Ishikawa (cell line): Measurements from ENCODE around the gene ATR.

Experiments
- CEBPB ChIP-seq: IDR thresholded peaks from 2 replicates; pipeline ENCODE4 v1.6.1; 2012
- CREB1 ChIP-seq: IDR thresholded peaks from 2 replicates; pipeline ENCODE4 v1.6.1; 2012; ENCODE audit warnings: low read depth
- EGR1 ChIP-seq: IDR thresholded peaks from 2 replicates; pipeline ENCODE4 v1.6.1; 2012
- EP300 ChIP-seq: IDR thresholded peaks from 2 replicates; pipeline ENCODE4 v1.6.1; 2012; ENCODE audit warnings: borderline replicate concordance
- FOXM1 ChIP-seq: IDR thresholded peaks from 2 replicates; pipeline ENCODE4 v1.6.1; 2012; ENCODE audit warnings: low read depth, borderline replicate concordance
- MAX ChIP-seq: IDR thresholded peaks from 2 replicates; pipeline ENCODE4 v1.6.1; 2012
- NFIC ChIP-seq: IDR thresholded peaks from 2 replicates; pipeline ENCODE4 v1.6.1; 2012
- RAD21 ChIP-seq: IDR thresholded peaks from 2 replicates; pipeline ENCODE4 v1.6.1; 2012; ENCODE audit warnings: low read depth
- TAF1 ChIP-seq: IDR thresholded peaks from 2 replicates; pipeline ENCODE4 v1.6.1; 2012; ENCODE audit warnings: low read depth, mild to moderate bottlenecking
- TCF12 ChIP-seq: IDR thresholded peaks from 2 replicates; pipeline ENCODE4 v1.6.1; 2012; ENCODE audit warnings: low read depth
- TEAD4 ChIP-seq: IDR thresholded peaks from 2 replicates; pipeline ENCODE4 v1.6.1; 2012
- YY1 ChIP-seq: IDR thresholded peaks from 2 replicates; pipeline ENCODE4 v1.6.1; 2012; ENCODE audit warnings: low read depth
- ZBTB7A ChIP-seq: IDR thresholded peaks from 2 replicates; pipeline ENCODE4 v1.6.1; 2012; ENCODE audit warnings: low read depth
- TF ChIP-seq, protein P1 (sequence below): IDR thresholded peaks from 2 replicates; pipeline ENCODE4 v1.6.1; 2012; ENCODE audit warnings: low read depth, mild to moderate bottlenecking
- TF ChIP-seq, protein P2 (sequence below): IDR thresholded peaks from 2 replicates; pipeline ENCODE4 v1.6.1; 2012

Gene ATR

DNA sequence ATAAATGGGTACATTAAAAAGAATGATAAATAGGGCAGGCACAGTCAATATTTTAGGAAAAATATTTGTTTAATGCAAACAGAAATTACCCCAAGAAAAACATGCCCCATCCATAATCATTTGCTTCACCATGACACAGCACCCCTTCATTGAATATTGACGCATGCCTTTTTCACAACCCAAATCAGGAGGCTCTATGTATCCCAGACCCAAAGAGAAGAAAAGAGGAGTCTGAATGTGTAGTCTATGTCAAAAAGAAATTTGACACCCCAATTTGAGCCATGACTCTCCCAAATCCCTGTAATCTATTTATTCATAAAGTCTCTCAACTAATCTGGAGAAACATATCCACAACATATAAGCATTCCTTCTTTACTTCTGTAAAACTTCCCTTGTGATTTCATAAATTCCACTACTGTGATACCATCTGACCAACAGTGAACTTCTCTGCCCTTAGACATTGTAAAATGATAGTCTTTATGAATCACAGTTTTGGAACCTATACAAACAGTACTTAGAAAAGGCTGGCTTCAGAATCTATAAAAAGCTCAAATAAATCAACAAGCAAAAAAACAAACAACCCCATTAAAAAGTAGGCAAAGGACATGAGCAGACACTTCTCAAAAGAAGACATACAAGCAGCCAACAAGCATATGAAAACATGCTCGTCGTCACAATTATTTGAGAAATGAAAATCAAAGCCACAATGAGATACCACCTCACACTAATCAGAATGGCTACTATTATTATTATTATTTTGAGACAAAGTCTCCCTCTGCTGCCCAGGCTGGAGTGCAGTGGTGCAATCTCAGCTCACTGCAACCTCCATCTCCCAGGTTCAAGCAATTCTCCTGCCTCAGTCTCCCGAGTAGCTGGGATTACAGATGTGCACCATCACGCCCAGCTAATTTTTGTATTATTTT is 77.3 kb downstream of the ATR start:
- TF ChIP-seq TAF1: no peak
- TF ChIP-seq RAD21: no peak
- no peak for TF ChIP-seq MAX
- TF ChIP-seq FOXM1: no peak
- no peak for TF ChIP-seq TEAD4
- no peak for TF ChIP-seq TCF12
- no peak for TF ChIP-seq YY1
- TF ChIP-seq EP300: no peak
- TF ChIP-seq, protein P1, sequence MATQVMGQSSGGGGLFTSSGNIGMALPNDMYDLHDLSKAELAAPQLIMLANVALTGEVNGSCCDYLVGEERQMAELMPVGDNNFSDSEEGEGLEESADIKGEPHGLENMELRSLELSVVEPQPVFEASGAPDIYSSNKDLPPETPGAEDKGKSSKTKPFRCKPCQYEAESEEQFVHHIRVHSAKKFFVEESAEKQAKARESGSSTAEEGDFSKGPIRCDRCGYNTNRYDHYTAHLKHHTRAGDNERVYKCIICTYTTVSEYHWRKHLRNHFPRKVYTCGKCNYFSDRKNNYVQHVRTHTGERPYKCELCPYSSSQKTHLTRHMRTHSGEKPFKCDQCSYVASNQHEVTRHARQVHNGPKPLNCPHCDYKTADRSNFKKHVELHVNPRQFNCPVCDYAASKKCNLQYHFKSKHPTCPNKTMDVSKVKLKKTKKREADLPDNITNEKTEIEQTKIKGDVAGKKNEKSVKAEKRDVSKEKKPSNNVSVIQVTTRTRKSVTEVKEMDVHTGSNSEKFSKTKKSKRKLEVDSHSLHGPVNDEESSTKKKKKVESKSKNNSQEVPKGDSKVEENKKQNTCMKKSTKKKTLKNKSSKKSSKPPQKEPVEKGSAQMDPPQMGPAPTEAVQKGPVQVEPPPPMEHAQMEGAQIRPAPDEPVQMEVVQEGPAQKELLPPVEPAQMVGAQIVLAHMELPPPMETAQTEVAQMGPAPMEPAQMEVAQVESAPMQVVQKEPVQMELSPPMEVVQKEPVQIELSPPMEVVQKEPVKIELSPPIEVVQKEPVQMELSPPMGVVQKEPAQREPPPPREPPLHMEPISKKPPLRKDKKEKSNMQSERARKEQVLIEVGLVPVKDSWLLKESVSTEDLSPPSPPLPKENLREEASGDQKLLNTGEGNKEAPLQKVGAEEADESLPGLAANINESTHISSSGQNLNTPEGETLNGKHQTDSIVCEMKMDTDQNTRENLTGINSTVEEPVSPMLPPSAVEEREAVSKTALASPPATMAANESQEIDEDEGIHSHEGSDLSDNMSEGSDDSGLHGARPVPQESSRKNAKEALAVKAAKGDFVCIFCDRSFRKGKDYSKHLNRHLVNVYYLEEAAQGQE: no peak
- TF ChIP-seq NFIC: no peak
- TF ChIP-seq, protein P2, sequence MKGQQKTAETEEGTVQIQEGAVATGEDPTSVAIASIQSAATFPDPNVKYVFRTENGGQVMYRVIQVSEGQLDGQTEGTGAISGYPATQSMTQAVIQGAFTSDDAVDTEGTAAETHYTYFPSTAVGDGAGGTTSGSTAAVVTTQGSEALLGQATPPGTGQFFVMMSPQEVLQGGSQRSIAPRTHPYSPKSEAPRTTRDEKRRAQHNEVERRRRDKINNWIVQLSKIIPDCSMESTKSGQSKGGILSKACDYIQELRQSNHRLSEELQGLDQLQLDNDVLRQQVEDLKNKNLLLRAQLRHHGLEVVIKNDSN: no peak
- no peak for TF ChIP-seq EGR1
- TF ChIP-seq ZBTB7A: no peak
- TF ChIP-seq CEBPB: no peak
- no peak for TF ChIP-seq CREB1

DNA sequence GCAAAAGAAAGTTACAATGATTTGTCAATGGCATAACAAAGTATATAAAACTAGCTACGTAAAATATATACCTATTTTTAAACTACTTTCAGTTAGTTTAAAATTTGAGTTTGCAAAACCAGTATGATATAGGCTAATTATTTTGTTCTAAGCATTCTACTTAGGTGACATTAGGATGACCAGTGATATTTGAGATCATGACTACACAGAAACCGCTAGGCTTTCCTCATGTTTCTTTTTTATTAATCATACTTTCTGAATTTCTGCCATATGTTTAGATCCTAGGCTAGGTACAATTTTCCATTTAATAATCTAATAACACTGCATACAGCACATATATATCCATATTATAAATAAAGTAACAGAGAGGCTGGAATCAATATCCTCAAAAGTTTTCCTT is 78.3 kb downstream of the ATR start:
- TF ChIP-seq EP300: no peak
- no peak for TF ChIP-seq ZBTB7A
- TF ChIP-seq NFIC: no peak
- TF ChIP-seq TAF1: no peak
- TF ChIP-seq YY1: no peak
- no peak for TF ChIP-seq FOXM1

DNA sequence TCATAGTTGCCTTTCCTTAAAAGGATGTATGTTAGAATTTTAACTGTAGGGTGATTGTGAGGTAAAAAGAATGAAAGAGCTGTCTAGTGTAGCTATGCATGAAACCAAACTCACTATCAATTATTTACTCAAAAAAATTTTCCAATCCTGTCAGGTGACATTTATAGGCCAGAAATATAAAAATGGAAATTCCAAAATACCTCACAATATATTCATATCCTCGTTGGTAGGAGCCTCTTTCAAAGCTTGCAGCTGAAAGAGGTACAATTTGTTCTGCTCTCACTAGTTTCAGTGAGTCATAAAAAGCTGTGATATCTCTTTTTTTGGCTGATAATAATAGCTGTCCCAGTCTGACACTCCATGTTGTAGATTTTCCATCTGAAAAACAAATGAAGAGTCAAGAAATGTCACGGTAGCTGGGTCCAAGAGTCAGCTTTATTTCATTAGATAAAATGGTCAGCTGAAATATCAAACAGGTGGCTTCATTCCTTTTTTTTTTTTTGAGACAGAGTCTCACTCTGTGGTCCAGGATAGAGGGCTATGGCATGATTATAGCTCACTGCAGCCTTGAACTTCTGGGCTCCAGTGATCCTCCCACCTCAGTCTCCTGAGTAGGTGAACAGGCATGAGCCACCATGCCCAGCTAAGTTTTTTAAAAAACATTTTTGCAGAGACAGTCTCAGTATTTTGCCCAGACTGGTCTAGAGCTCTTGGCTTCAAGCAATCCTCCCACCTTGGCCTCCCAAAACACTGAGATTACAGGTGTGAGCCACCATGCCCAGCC is 79.9 kb downstream of the ATR start:
- no peak for TF ChIP-seq EGR1

DNA sequence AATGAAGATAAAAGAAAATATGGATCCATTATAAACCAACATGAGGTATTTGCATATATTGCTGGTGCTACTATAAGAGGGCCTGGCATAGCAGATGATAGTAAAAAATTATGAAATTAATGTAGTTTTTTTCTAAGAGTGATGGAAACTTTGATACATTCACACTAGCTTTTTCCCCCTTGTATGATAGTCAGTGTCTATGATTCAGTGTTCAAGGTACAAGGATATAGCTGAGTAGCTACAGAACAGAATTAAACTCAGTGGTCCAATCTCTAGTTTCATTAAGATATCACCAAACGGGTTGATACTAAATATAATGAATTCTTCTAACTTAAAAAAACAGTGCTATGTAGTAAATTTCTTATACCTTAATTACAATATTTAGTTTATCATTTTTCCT is 80.8 kb downstream of the ATR start:
- TF ChIP-seq CEBPB: no peak
- TF ChIP-seq, protein P1: no peak
- no peak for TF ChIP-seq TAF1
- no peak for TF ChIP-seq YY1
- no peak for TF ChIP-seq CREB1
- TF ChIP-seq ZBTB7A: no peak
- TF ChIP-seq EP300: no peak

DNA sequence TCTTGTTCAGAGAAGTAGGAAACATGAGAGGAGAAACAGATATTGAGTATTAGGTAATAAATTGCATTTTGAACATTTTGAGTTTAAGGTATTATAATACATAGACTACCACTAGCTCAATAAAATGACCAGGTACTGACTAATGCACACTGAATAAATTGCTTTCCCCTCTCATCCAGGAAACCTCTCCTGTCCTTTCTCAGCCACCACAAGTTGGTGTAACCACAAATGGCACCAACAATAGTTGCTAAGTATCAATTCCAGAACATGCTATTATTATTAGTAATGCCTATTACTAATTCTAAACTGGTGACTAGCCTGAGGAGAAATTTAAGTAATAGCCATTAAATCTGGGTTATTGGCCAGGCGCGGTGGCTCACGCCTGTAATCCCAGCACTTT is 83.4 kb downstream of the ATR start:
- no peak for TF ChIP-seq TEAD4
- TF ChIP-seq EP300: no peak
- TF ChIP-seq YY1: no peak
- no peak for TF ChIP-seq RAD21

- TF ChIP-seq RAD21 (no peak), YY1 (no peak)
- TF ChIP-seq, protein P1: no peak
Measured at GRCh38 chr3:142492184-142492583, 86.3 kb downstream of the ATR start.
